Suprapubic skin (tissue), 4 donors: ENCODE measurements around the gene TTC39A. TPM values are rescaled to one million over a fixed set of nuclear protein-coding genes. Genes with fewer than 3 reads are reported as not detected.

Experiments
- DNase-seq, 2 donors: peaks; one replicate each; pipeline ENCODE4 v3.0.0-alpha.2; 2019; ENCODE audit warnings: low spot score in 2 of 2
- H3K27ac ChIP-seq: fragments of 200-600 bp; sonication (generic); one replicate; pipeline ENCODE4 v1.5.1; 2019
- H3K27me3 ChIP-seq: fragments of 200-600 bp; sonication (generic); one replicate; pipeline ENCODE4 v1.5.1; 2019
- H3K36me3 ChIP-seq: fragments of 200-600 bp; sonication (generic); one replicate; pipeline ENCODE4 v1.5.1; 2019
- H3K4me1 ChIP-seq: fragments of 200-600 bp; sonication (generic); one replicate; pipeline ENCODE4 v1.5.1; 2019
- H3K4me3 ChIP-seq: fragments of 200-600 bp; sonication (generic); one replicate; pipeline ENCODE4 v1.5.1; 2019; ENCODE audit warnings: mild to moderate bottlenecking
- H3K9me3 ChIP-seq: fragments of 200-600 bp; sonication (generic); one replicate; pipeline ENCODE4 v1.5.1; 2019
- EP300 ChIP-seq: sonication (generic); formaldehyde crosslinking; IDR thresholded peaks from one replicate; pipeline ENCODE4 v1.6.1; 2017; ENCODE audit warnings: antibody characterized with exemption
- POLR2A ChIP-seq, 2 donors: fragments of 450-650 bp; IDR thresholded peaks; one replicate each; pipeline ENCODE4 v1.6.1; 2017; ENCODE audit warnings: antibody characterized with exemption in 2 of 2, mild to moderate bottlenecking in 2 of 2, moderate library complexity in 2 of 2
- POLR2AphosphoS5 ChIP-seq, 3 donors: sonication (generic); formaldehyde crosslinking; IDR thresholded peaks; one replicate each; pipeline ENCODE4 v1.6.1; 2017; ENCODE audit warnings: antibody characterized with exemption in 3 of 3
- WGBS: methylation state at CpG from one replicate; pipeline ENCODE4 v1.1.5; 2018; 5-methylcytosine and 5-hydroxymethylcytosine counted together
- total RNA-seq, 4 donors: library from RNA; depleted of rRNA; stranded (reverse); fragments of >200 nt; gene quantifications; one replicate each; pipeline ENCODE4 v1.1.0, GENCODE V29; 2016
- TF ChIP-seq, protein P1 (sequence below), 2 donors: fragments of 200-600 bp in 1 of 2; fragments of 450-650 bp in 1 of 2; sonication (generic) in 1 of 2; IDR thresholded peaks; one replicate each; pipeline ENCODE4 v1.5.1; 2016 to 2019; ENCODE audit warnings: antibody characterized with exemption in 2 of 2, mild to moderate bottlenecking in 1 of 2, moderate library complexity in 1 of 2

The TTC39A gene
- 10 to 100 TPM in 3 of 4 donors, 1 to 10 TPM in 1; 9.4 to 16.3 (median 13.1) TPM for total RNA-seq

DNA sequence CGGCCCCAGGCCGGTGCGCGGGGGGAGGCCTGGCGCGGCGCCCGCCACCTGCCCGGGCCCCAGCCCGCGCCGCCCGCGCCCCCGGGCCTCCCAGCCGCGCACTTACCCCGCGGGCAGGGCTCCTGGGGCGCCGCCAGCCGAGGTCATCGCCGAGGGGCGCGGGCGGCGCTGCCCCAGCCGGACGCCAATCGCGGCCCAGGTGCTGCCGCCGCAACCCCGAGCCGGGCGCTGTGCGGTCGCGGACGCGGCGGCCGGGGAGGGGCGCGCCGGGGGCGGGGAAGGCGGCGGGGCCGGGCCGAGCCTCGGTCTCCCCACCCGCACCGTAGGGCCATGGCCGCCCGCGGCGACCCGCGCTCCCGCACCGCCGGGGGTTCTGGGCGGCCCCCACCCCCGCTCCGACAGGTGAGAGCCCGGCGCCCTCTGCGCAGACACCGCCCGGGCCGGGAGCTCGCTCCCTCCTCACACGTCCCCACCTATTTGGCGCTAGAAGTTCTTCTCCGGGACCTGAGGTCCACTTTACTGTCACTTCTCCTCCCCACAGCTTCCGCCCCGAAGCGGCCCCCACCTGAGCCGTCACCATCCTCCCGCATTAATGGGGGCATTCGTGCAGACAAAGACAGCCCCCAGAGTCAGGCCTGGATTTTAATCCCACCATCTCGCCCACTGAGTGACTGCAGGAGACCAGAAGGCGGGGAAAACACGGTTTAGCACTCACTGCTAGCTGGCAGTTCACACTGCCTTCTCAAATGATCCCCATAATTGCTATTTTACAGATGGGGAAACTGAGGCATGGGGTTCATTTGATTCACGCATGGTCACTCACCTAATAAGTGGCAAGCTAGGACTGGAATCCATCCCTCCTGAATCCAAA lies at the start of gene TTC39A:
TSS of gene TTC39A (minus strand) at position 232 of the 871 bp plus-strand sequence. CDS start at position 147, 85 bp downstream.
- peak within 1 kb of the TSS; percentile 59 for H3K4me3 ChIP-seq
- H3K4me1 ChIP-seq, result peaks cover 26% of the 10 kb centered on the region
- no peak for TF ChIP-seq POLR2AphosphoS5 (IDR thresholded peaks at IDR 0.05)
- TF ChIP-seq, protein P1, sequence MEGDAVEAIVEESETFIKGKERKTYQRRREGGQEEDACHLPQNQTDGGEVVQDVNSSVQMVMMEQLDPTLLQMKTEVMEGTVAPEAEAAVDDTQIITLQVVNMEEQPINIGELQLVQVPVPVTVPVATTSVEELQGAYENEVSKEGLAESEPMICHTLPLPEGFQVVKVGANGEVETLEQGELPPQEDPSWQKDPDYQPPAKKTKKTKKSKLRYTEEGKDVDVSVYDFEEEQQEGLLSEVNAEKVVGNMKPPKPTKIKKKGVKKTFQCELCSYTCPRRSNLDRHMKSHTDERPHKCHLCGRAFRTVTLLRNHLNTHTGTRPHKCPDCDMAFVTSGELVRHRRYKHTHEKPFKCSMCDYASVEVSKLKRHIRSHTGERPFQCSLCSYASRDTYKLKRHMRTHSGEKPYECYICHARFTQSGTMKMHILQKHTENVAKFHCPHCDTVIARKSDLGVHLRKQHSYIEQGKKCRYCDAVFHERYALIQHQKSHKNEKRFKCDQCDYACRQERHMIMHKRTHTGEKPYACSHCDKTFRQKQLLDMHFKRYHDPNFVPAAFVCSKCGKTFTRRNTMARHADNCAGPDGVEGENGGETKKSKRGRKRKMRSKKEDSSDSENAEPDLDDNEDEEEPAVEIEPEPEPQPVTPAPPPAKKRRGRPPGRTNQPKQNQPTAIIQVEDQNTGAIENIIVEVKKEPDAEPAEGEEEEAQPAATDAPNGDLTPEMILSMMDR (IDR thresholded peaks at IDR 0.05), result no peak
- TF ChIP-seq POLR2A (IDR thresholded peaks at IDR 0.05), result no peak
- no peak for TF ChIP-seq EP300
- 10% methylated on average over 13 of the region's 87 CpGs for WGBS
- no peak for DNase-seq
- peak within 1 kb of the TSS; percentile 25 for H3K27ac ChIP-seq
- no peaks in the 10 kb centered on the region for H3K36me3 ChIP-seq
- no peaks in the 10 kb centered on the region for H3K9me3 ChIP-seq
- H3K27me3 ChIP-seq, result no peaks in the 10 kb centered on the region

DNA sequence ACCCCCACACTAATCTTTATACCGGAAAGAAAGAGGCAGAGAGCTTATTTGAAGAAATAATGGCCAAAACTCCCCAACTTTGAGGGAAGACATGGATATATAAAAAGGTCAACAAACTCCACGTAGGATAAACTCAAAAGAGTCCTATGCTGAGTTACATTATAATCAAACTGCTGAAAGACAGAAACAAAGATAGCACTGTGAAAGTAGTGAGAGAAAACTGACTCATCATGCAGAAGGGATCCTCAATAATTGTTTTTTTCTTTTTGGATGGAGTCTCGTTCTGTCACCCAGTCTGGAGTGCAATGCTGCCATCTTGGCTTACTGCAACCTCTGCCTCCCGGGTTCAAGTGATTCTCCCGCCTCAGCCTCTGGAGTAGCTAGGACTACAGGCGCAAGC lies 48.5 kb upstream of the TTC39A start:
- TF ChIP-seq POLR2AphosphoS5 (IDR thresholded peaks at IDR 0.05), result no peak
- no peak for TF ChIP-seq EP300

DNA sequence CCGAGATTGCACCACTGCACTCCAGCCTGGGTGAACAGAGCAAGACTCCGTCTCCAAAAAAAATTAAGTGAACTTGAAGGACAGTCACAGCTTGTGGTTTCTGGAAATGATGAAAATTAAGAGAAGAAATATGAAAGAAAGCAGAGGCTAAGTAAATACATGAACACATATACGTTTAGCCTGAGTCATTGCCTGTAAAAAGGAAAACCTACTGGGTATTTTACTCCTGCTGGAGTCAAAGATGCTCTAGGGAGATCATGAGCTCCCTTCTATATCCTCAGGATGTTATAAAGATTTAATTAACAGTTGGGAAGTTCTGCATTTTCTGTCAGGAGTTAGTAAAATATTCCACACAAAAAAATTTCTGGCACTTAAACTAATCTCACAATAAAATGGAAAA lies 43.5 kb upstream of the TTC39A start:
- H3K4me1 ChIP-seq, result no peaks in the 10 kb centered on the region
- H3K36me3 ChIP-seq, result peaks cover 51% of the 10 kb centered on the region
- H3K27ac ChIP-seq, result no peak overlapping the region
- no peak for TF ChIP-seq POLR2AphosphoS5 (IDR thresholded peaks at IDR 0.05)
- H3K9me3 ChIP-seq, result no peaks in the 10 kb centered on the region
- no peaks in the 10 kb centered on the region for H3K27me3 ChIP-seq
- no peak for DNase-seq
- no peak overlapping the region for H3K4me3 ChIP-seq
- 93% methylated on average over 3 of the region's 3 CpGs for WGBS

More for the DNA sequence above, 48.5 kb upstream of the TTC39A start:
- Histone ChIP-seq H3K27me3 (no peaks in the 10 kb centered on the region), H3K36me3 (peaks cover 47% of the 10 kb centered on the region), H3K4me3 (no peak overlapping the region), H3K4me1 (no peaks in the 10 kb centered on the region), H3K9me3 (no peaks in the 10 kb centered on the region), H3K27ac (no peak overlapping the region)
- WGBS, result 96% methylated on average over 6 of the region's 6 CpGs
- DNase-seq, result no peak

DNA sequence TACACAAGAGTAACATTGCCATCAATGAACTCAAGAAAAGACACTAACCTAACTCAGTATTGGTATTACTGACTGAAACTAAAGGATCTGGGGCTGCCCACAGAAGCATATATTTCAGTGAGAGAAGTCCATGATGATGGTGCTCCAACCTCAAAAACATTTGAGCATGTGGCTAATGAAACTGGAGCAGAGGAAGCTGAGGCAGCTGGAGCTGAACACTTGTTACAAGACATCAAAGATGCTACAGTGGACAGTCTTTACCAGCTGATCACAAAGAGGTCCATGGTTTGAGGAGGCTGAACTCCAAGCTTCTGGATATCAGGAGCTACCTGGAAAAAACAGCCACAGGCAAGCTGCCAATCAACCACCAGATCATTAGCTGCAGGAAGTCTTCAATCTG lies 42.2 kb upstream of the TTC39A start:
- TF ChIP-seq, protein P1 (IDR thresholded peaks at IDR 0.05), result no peak
- TF ChIP-seq POLR2A (IDR thresholded peaks at IDR 0.05), result no peak
- TF ChIP-seq POLR2AphosphoS5 (IDR thresholded peaks at IDR 0.05), result no peak
- no peak for TF ChIP-seq EP300
- Histone ChIP-seq H3K4me3 (no peak overlapping the region), H3K27ac (no peak overlapping the region), H3K27me3 (no peaks in the 10 kb centered on the region), H3K4me1 (no peaks in the 10 kb centered on the region), H3K36me3 (peaks cover 42% of the 10 kb centered on the region), H3K9me3 (no peaks in the 10 kb centered on the region)
- no peak for DNase-seq

DNA sequence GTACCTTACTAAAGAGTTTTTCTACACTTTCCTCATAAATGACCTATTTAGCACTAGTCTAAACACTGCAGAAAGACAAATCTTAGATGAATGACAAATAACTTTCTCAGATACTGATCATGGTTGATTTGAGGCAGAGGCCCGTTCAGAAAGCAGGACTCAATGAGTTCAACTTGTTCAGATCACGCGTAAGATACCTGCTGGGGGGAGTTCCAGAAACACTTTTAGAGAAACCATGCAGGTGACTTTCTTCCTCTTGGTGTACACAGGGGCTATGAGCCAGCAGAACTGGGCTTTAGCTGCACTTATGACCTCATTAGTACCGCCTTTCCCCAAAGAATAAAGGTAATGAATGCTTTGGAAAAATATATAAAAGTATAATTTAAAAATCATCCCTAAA lies 38.8 kb upstream of the TTC39A start:
- no peak overlapping the region for H3K27ac ChIP-seq
- no peaks in the 10 kb centered on the region for H3K27me3 ChIP-seq
- no peaks in the 10 kb centered on the region for H3K4me1 ChIP-seq
- no peak overlapping the region for H3K4me3 ChIP-seq
- H3K36me3 ChIP-seq, result peaks cover 37% of the 10 kb centered on the region
- TF ChIP-seq, protein P1 (IDR thresholded peaks at IDR 0.05), result no peak
- TF ChIP-seq EP300 (no peak), POLR2A (IDR thresholded peaks at IDR 0.05) (no peak), POLR2AphosphoS5 (IDR thresholded peaks at IDR 0.05) (no peak)
- no peak for DNase-seq
- no peaks in the 10 kb centered on the region for H3K9me3 ChIP-seq
- 88% methylated on average over 4 of the region's 4 CpGs for WGBS

DNA sequence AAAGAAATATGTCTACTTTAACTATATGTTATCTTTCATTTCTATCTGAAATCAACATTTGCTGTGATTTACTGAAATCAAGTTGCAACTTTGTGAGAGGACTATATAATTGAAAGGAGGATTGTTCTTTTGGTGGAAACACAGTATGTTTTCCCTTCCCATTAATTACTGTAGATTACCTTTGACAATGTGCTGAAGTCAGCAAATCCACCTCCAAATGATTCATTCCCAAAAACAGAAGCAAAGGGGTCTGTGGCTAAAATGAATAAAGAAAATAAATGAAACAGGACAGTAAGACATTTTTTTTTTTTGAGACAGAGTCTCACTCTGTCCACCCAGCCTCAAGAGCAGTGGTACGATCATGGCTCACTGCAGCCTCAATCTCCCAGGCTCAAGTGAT lies 35.4 kb upstream of the TTC39A start:
- no peaks in the 10 kb centered on the region for H3K27me3 ChIP-seq
- peaks cover 35% of the 10 kb centered on the region for H3K36me3 ChIP-seq
- no peaks in the 10 kb centered on the region for H3K9me3 ChIP-seq
- WGBS, result 93% methylated on average over 1 of the region's 1 CpG
- DNase-seq, result no peak
- H3K4me3 ChIP-seq, result no peak overlapping the region
- H3K27ac ChIP-seq, result no peak overlapping the region
- H3K4me1 ChIP-seq, result no peaks in the 10 kb centered on the region
- no peak for TF ChIP-seq EP300
- TF ChIP-seq POLR2AphosphoS5 (IDR thresholded peaks at IDR 0.05), result no peak
- TF ChIP-seq, protein P1 (IDR thresholded peaks at IDR 0.05), result no peak
